GM18498 (cell line): ENCODE data around the gene ITSN1.

Source experiments
- ATAC-seq: cut with Tn5 transposase; IDR thresholded peaks from one replicate; pipeline ENCODE4 v1.9.1; 2021; ENCODE audit warnings: mild to moderate bottlenecking, moderate library complexity; ENCODE audit not compliant: unreplicated experiment

Gene ITSN1

GRCh38 chr21:33880626-33881025, 238.3 kb downstream of the ITSN1 start:
- ATAC-seq: no peak

- no peak for ATAC-seq
These were observed 239.6 kb downstream of the ITSN1 start for GRCh38 chr21:33881689-33882440.

- no peak for ATAC-seq
These were observed 240.8 kb downstream of the ITSN1 start for GRCh38 chr21:33883118-33883517.

GRCh38 chr21:33884376-33885171, 242.3 kb downstream of the ITSN1 start:
- no peak for ATAC-seq

GRCh38 chr21:33885172-33885514, 242.8 kb downstream of the ITSN1 start:
- ATAC-seq: no peak

GRCh38 chr21:33886321-33886720, 244.0 kb downstream of the ITSN1 start:
- no peak for ATAC-seq

GRCh38 chr21:33890187-33890586, 247.9 kb downstream of the ITSN1 start:
- no peak for ATAC-seq

- ATAC-seq: no peak
These were observed 250.6 kb downstream of the ITSN1 start for GRCh38 chr21:33892853-33893252.

GRCh38 chr21:33893917-33894316, 251.6 kb downstream of the ITSN1 start:
- ATAC-seq: no peak

- ATAC-seq: no peak
These were observed 252.5 kb downstream of the ITSN1 start for GRCh38 chr21:33894736-33895288.

GRCh38 chr21:33895356-33895755, 253.1 kb downstream of the ITSN1 start:
- no peak for ATAC-seq

- ATAC-seq: no peak
These were observed 254.4 kb downstream of the ITSN1 start for GRCh38 chr21:33896691-33897090.

- no peak for ATAC-seq
These were observed 254.8 kb downstream of the ITSN1 start for GRCh38 chr21:33897098-33897497.

GRCh38 chr21:33897739-33898138, 255.4 kb downstream of the ITSN1 start:
- ATAC-seq: no peak

- ATAC-seq: no peak
These were observed 256.3 kb downstream of the ITSN1 start for GRCh38 chr21:33898586-33898985.

GRCh38 chr21:33899199-33899598, 256.9 kb downstream of the ITSN1 start:
- ATAC-seq: no peak

GRCh38 chr21:33901412-33902288, 259.3 kb downstream of the ITSN1 start:
- no peak for ATAC-seq

GRCh38 chr21:33902349-33902748, 260.0 kb downstream of the ITSN1 start:
- ATAC-seq: no peak

GRCh38 chr21:33904041-33904440, 261.7 kb downstream of the ITSN1 start:
- ATAC-seq: no peak

GRCh38 chr21:33908760-33909159, 266.5 kb downstream of the ITSN1 start:
- no peak for ATAC-seq

- ATAC-seq: no peak
These were observed 267.5 kb downstream of the ITSN1 start for GRCh38 chr21:33909756-33910155.
